ENCODE measurements around the gene CCDC85C. TPM values are rescaled to one million over a fixed set of nuclear protein-coding genes. Genes with fewer than 3 reads are reported as not detected.

Gene CCDC85C
- total RNA-seq, 2 donors from 2014 or later: 19.8 to 28.2 TPM

- intact Hi-C loops (cut with DNase I): loop anchor here in 1 of 2 donors (10.0 kb wide), 1 partner anchor 372 kb away; no protein-coding TSS in a partner anchor
- DNase-seq (ENCODE audit: low spot score): peak; percentile 60
Observed at GRCh38 chr14:99512571-99513182, 91.3 kb downstream of the CCDC85C start.

GRCh38 chr14:99512110-99512449 is 91.9 kb downstream of the CCDC85C start:
- DNase-seq (ENCODE audit: low spot score): no peak
- intact Hi-C loops (cut with DNase I): loop anchor here in 1 of 2 donors (10.0 kb wide), 1 partner anchor 373 kb away; no protein-coding TSS in a partner anchor

- intact Hi-C loops (cut with DNase I): loop anchor here in 1 of 2 donors (10.0 kb wide), 1 partner anchor 373 kb away; no protein-coding TSS in a partner anchor
- peak; percentile 83 for DNase-seq (ENCODE audit: low spot score)
Observed at GRCh38 chr14:99511421-99512109, 92.4 kb downstream of the CCDC85C start.

GRCh38 chr14:99510556-99511139 is 93.4 kb downstream of the CCDC85C start:
- peak; percentile 73 for DNase-seq (ENCODE audit: low spot score)
- intact Hi-C loops (cut with DNase I): loop anchor here in 1 of 2 donors (10.0 kb wide), 1 partner anchor 374 kb away; no protein-coding TSS in a partner anchor

- intact Hi-C loops (cut with DNase I): loop anchor here in 1 of 2 donors (10.0 kb wide), 1 partner anchor 375 kb away; no protein-coding TSS in a partner anchor
- DNase-seq (ENCODE audit: low spot score): peak; percentile 65
Observed at GRCh38 chr14:99509871-99510555, 94.0 kb downstream of the CCDC85C start.

GRCh38 chr14:99508896-99509629 is 94.9 kb downstream of the CCDC85C start:
- DNase-seq (ENCODE audit: low spot score): peak; percentile 58
- intact Hi-C loops (cut with DNase I): no loop called here

- intact Hi-C loops (cut with DNase I): no loop called here
- DNase-seq (ENCODE audit: low spot score): peak; percentile 51
Observed at GRCh38 chr14:99507860-99508640, 96.0 kb downstream of the CCDC85C start.

GRCh38 chr14:99506276-99506675 is 97.7 kb downstream of the CCDC85C start:
- DNase-seq (ENCODE audit: low spot score): no peak
- intact Hi-C loops (cut with DNase I): no loop called here

GRCh38 chr14:99505089-99505488 is 98.9 kb downstream of the CCDC85C start:
- intact Hi-C loops (cut with DNase I): no loop called here
- DNase-seq (ENCODE audit: low spot score): no peak

- intact Hi-C loops (cut with DNase I): no loop called here
- DNase-seq (ENCODE audit: low spot score): peak; percentile 67
Observed at GRCh38 chr14:99503848-99504453, 100.1 kb downstream of the CCDC85C start.

GRCh38 chr14:99502989-99503421 is 101.0 kb downstream of the CCDC85C start:
- intact Hi-C loops (cut with DNase I): no loop called here
- DNase-seq (ENCODE audit: low spot score): no peak

- no peak for DNase-seq (ENCODE audit: low spot score)
- intact Hi-C loops (cut with DNase I): no loop called here
Observed at GRCh38 chr14:99497894-99498293, 106.1 kb downstream of the CCDC85C start.

- intact Hi-C loops (cut with DNase I): no loop called here
- DNase-seq (ENCODE audit: low spot score): no peak
Observed at GRCh38 chr14:99497341-99497740, 106.7 kb downstream of the CCDC85C start.

GRCh38 chr14:99484106-99484505 is 119.9 kb downstream of the CCDC85C start:
- DNase-seq (ENCODE audit: low spot score): no peak
- intact Hi-C loops (cut with DNase I): no loop called here

GRCh38 chr14:99481745-99482099 is 122.3 kb downstream of the CCDC85C start:
- intact Hi-C loops (cut with DNase I): no loop called here
- no peak for DNase-seq (ENCODE audit: low spot score)

- peak; percentile 100 for DNase-seq (ENCODE audit: low spot score)
- intact Hi-C loops (cut with DNase I): no loop called here
Observed at GRCh38 chr14:99480917-99481744, 122.9 kb downstream of the CCDC85C start, which contains the start of gene CCNK. CCNK (plus strand) TSS chr14:99481409; CDS start chr14:99492678, 11,269 bp downstream.

Measured in posterior vena cava (tissue), 2 donors.